SW480 (cell line): ENCODE data around the gene KCNIP4.

Source experiments
- DNase-seq: peaks from one replicate; pipeline ENCODE4 v3.0.0-alpha.2; 2016; ENCODE audit warnings: low spot score

KCNIP4 gene

DNA sequence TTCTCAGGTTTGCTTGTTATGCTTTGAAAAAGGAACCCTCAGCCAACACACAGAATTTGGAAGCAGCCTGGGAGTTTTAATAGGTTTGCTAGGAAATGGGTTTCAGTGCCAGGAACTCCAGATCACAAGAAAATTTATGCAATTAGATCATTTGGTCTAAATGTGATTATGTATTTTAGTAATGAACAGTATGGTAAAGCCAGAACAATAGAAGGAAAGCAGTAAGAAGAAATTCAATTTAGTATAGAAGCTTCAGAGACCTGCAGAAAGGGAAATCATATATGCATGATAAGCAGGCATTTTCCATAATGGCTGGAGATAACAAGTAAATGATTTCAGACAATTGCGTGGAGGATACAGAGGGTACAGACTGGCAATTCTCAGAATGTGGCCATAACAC, 184.7 kb downstream of the KCNIP4 start:
- DNase-seq, result no peak

- DNase-seq, result no peak
Measured at GRCh38 chr4:21757248-21757647, 191.3 kb downstream of the KCNIP4 start.

GRCh38 chr4:21753084-21753760, 195.3 kb downstream of the KCNIP4 start:
- no peak for DNase-seq

GRCh38 chr4:21752616-21753015, 196.0 kb downstream of the KCNIP4 start:
- DNase-seq, result no peak

- DNase-seq, result no peak
Measured at GRCh38 chr4:21749924-21750323, 198.6 kb downstream of the KCNIP4 start.

GRCh38 chr4:21749412-21749811, 199.2 kb downstream of the KCNIP4 start:
- DNase-seq, result no peak

- DNase-seq, result no peak
Measured at GRCh38 chr4:21744046-21744445, 204.5 kb downstream of the KCNIP4 start.

DNA sequence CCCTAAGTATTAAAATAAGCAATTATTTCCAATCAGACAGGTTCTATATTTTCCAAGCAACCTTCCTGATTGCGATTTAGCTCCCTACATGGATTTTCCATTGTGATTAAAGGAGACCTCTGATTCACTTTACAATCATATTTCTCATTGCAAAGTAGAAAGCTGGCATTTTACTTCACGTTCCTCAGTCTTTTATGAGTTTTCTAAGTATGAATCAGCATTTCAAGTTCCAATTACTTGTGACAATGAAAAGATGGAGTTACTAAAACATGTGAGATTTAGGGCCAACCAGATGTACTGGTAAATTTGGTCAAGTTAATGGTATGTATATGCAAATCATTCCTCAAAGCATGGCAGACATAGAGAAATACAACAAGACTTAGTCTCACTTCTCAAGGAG, 206.2 kb downstream of the KCNIP4 start:
- DNase-seq, result no peak

GRCh38 chr4:21738821-21739220, 209.8 kb downstream of the KCNIP4 start:
- no peak for DNase-seq

DNA sequence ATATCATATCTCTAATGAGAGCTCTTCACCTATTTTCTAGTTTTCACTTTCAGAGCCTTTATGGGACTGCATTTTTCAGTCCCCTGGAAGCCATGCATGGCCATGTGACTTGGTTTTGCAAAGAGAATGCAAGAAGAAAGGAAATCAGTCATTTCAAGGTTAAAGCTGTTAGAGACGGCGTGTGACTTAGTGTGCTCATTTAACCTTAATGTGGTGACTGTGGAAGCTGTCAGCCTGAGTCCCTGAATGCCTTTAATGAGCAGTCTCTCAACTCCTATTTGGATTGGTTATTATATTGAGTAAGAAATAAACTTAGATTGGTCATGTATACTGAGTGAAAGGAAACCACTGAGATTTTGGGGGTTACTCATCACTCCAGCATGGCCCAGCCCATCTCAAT, 212.7 kb downstream of the KCNIP4 start:
- DNase-seq, result no peak

GRCh38 chr4:21733894-21734630, 214.5 kb downstream of the KCNIP4 start:
- no peak for DNase-seq

DNA sequence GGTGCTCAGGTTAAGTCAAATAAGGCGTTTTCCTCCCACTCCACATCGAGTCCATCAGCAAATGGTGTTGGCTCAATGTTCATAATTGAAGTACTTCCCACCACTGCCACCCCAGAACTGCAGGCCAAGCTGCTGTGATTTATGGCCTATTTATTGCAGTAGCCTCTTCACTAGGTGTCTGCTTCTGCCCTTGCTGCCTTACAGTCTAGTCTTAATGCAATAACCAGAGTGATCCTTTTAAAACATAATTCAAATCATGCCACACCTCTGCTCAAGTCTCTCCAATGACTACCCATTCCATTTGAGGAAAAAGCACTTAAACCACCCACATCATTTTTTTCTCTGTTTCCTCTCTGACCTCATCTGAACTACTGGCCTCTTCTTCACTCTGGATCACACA, 220.3 kb downstream of the KCNIP4 start:
- DNase-seq, result no peak

- DNase-seq, result no peak
Measured at GRCh38 chr4:21726255-21726815, 222.2 kb downstream of the KCNIP4 start.

DNA sequence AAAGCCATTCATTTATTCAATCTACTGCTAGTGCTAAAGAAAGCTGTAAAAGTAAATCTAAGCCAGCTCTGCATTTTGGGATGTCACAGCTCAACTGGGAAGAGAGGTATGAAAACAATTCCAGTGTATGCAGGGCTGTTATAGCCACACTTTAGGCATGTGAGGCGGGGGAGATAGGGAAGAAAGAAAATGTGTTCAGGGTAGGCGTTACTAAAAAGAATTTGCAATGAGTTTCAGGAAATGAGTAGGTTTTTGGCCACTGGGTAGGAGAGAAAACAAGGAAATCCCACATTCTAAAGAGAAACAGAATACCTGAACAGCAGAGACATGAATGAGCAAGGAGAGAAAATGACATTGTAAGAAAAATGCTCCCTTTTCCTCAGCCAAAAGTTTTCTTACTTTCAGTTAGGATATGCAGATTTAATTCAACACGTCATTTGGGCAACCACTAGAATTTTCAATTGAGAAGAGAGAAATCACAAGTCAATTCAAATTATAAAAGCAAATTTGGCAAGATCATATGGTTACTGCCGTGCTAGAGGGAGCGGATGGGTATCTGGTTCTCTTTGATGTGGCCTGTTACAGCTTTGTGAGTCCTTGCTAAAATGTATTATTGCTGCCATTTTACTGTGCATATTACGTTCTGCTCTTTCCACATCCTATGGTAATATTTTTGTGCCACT, 226.3 kb downstream of the KCNIP4 start:
- DNase-seq, result peak; percentile 9

GRCh38 chr4:21716531-21716930, 232.0 kb downstream of the KCNIP4 start:
- DNase-seq, result no peak

- DNase-seq, result no peak
Measured at GRCh38 chr4:21710179-21710835, 238.3 kb downstream of the KCNIP4 start.

DNA sequence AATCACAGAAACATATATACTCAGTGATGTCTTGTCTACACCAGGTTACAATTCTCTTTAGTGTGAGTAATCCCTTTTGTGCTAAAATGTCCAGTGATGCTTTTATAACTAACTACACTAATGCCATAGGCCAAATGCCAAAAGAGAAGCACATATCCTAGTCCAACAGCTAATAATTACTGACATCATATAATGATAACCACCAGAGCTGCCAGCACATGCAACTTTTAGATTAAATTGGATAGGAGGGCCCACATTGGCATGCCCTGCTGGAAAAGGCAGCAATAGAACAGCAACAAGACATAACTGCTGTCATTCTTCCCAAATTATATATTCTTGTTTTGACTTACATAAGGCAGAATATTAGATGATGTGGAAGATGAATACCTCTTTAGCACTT, 238.8 kb downstream of the KCNIP4 start:
- no peak for DNase-seq

- no peak for DNase-seq
Measured at GRCh38 chr4:21709031-21709430, 239.5 kb downstream of the KCNIP4 start.

GRCh38 chr4:21699446-21699845, 249.1 kb downstream of the KCNIP4 start:
- no peak for DNase-seq

DNA sequence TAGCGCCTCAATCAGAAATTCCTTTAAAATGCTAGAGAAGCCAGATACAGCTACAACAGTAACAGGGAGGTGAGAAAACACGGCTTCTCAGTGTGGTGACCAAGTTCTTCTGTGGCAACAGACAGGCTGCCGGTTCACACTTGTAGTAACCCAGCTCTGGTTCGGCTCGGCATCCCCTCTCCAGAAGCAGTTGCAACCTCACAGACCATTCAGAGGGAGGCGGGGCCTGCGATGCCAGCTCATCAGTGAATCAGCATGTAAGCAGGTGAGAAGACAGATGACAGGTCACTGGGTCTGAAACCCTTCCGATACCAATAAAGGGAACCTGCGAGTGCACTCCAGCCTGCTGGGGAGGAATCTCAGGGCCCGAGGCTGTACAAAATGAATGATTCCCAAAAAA, 251.0 kb downstream of the KCNIP4 start:
- peak; percentile 60 for DNase-seq

DNA sequence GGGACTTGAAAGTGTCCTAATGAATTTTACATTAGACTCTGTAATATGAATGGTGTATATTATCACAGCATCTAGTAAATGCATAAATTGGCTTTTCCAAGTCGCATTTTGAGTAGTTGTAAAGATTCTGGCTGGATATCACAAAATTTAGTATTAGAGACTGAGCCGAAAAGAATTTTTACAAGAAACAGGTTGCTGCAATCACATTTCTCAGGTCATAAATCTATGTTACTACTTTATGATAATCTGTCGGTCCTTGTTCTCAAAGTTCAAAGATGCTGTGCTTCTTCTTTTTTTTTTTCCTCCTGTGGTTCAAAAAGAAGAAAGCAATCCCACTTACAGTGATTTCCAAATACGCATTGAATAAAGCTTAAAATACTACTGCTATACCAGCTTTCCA, 253.4 kb downstream of the KCNIP4 start:
- no peak for DNase-seq

GRCh38 chr4:21692241-21692640, 256.3 kb downstream of the KCNIP4 start:
- DNase-seq, result no peak
